Astrocyte (in vitro differentiated cells and primary cell): ENCODE results near the gene TMEM179. TPM values are rescaled to one million over a fixed set of nuclear protein-coding genes. Genes with fewer than 3 reads are reported as not detected.

Experiments used
- DNase-seq: peaks from one replicate; pipeline ENCODE4 v3.0.0-alpha.2; 2010; ENCODE audit warnings: low read depth
- FAIRE-seq: peaks from 2 replicates; lab custom pipeline; 2011; peaks lifted over from hg19 to GRCh38; lab: Jason Lieb, UNC
- H2AFZ ChIP-seq: 2 replicates; pipeline ENCODE4 v1.6.0; 2012; ENCODE audit warnings: low read depth, low read length, inconsistent platforms
- H3K27ac ChIP-seq: 2 replicates; pipeline ENCODE4 v1.5.1; 2011; ENCODE audit warnings: low read depth, low read length, inconsistent platforms
- H3K27me3 ChIP-seq: 2 replicates; pipeline ENCODE4 v1.6.0; 2011; ENCODE audit warnings: low read length, inconsistent platforms; ENCODE audit not compliant: insufficient read depth
- H3K36me3 ChIP-seq: 2 replicates; pipeline ENCODE4 v1.5.1; 2011; ENCODE audit warnings: low read length, inconsistent platforms; ENCODE audit not compliant: insufficient read depth
- H3K4me1 ChIP-seq: 2 replicates; pipeline ENCODE4 v1.5.1; 2011; ENCODE audit warnings: low read length, inconsistent platforms; ENCODE audit not compliant: insufficient read depth
- H3K4me2 ChIP-seq: 2 replicates; pipeline ENCODE4 v1.6.0; 2012; ENCODE audit warnings: low read length, inconsistent platforms
- H3K4me3 ChIP-seq: 2 replicates; pipeline ENCODE4 v1.5.1; 2011; ENCODE audit warnings: low read depth, mild to moderate bottlenecking, low read length, inconsistent platforms; ENCODE audit not compliant: insufficient read depth
- H3K79me2 ChIP-seq: 2 replicates; pipeline ENCODE4 v1.6.0; 2012; ENCODE audit warnings: mild to moderate bottlenecking, low read length, inconsistent platforms; ENCODE audit not compliant: insufficient read depth
- H3K9ac ChIP-seq: 2 replicates; pipeline ENCODE4 v1.6.0; 2012; ENCODE audit warnings: mild to moderate bottlenecking, low read length, inconsistent platforms
- H3K9me3 ChIP-seq: 2 replicates; pipeline ENCODE4 v1.5.1; 2012; ENCODE audit warnings: low read depth, mild to moderate bottlenecking, low read length, inconsistent platforms; ENCODE audit not compliant: insufficient read depth
- H4K20me1 ChIP-seq: 2 replicates; pipeline ENCODE4 v1.6.0; 2012; ENCODE audit warnings: low read length, inconsistent platforms; ENCODE audit not compliant: insufficient read depth
- H3K27ac Mint-ChIP-seq: one replicate; pipeline ENCODE4 v1.8.0; 2021; ENCODE audit warnings: mild to moderate bottlenecking, mixed read lengths; ENCODE audit not compliant: unreplicated experiment
- H3K27me3 Mint-ChIP-seq: one replicate; pipeline ENCODE4 v1.8.0; 2021; ENCODE audit warnings: low read depth, mixed read lengths; ENCODE audit not compliant: unreplicated experiment
- H3K36me3 Mint-ChIP-seq: one replicate; pipeline ENCODE4 v1.8.0; 2021; ENCODE audit warnings: low read depth, mixed read lengths; ENCODE audit not compliant: unreplicated experiment
- H3K4me1 Mint-ChIP-seq: one replicate; pipeline ENCODE4 v1.8.0; 2021; ENCODE audit warnings: low read depth, mixed read lengths; ENCODE audit not compliant: unreplicated experiment
- H3K4me3 Mint-ChIP-seq: one replicate; pipeline ENCODE4 v1.8.0; 2021; ENCODE audit warnings: mild to moderate bottlenecking, moderate library complexity, mixed read lengths; ENCODE audit not compliant: unreplicated experiment
- H3K9me3 Mint-ChIP-seq: one replicate; pipeline ENCODE4 v1.8.0; 2021; ENCODE audit warnings: mild to moderate bottlenecking, mixed read lengths; ENCODE audit not compliant: unreplicated experiment
- CTCF ChIP-seq: IDR thresholded peaks from 2 replicates; pipeline ENCODE4 v1.5.1; 2011; ENCODE audit warnings: low read depth, mild to moderate bottlenecking, inconsistent platforms, low read length, moderate library complexity; ENCODE audit not compliant: insufficient read depth
- EZH2 ChIP-seq: IDR thresholded peaks from 2 replicates; pipeline ENCODE4 v1.6.1; 2012; ENCODE audit warnings: mild to moderate bottlenecking, low read length, inconsistent platforms; ENCODE audit not compliant: insufficient read depth
- total RNA-seq: library from RNA; stranded (reverse); gene quantifications from 2 replicates; pipeline ENCODE4 v1.2.1, GENCODE V29; 2021

The TMEM179 gene
- total RNA-seq, 1 donor from 2014 or later = 0.82 TPM

- Histone ChIP-seq H3K4me1 (no peaks in the 10 kb centered on the region), H3K9me3 (no peaks in the 10 kb centered on the region), H3K4me3 (no peak overlapping the region), H4K20me1 (no peaks in the 10 kb centered on the region), H3K36me3 (no peaks in the 10 kb centered on the region), H3K9ac (no peak overlapping the region), H3K4me2 (no peak overlapping the region), H3K27ac (no peak overlapping the region), H3K79me2 (no peaks in the 10 kb centered on the region), H2AFZ (no peak overlapping the region), H3K27me3 (no peaks in the 10 kb centered on the region)
- Mint-ChIP-seq H3K27ac (no peak overlapping the region), H3K36me3 (no peaks in the 10 kb centered on the region), H3K9me3 (no peaks in the 10 kb centered on the region), H3K27me3 (peaks cover 18% of the 10 kb centered on the region), H3K4me1 (no peaks in the 10 kb centered on the region), H3K4me3 (no peak overlapping the region)
- DNase-seq (no peak), FAIRE-seq (no peak)
- TF ChIP-seq EZH2 (no peak), CTCF (no peak)
These were observed 18.4 kb downstream of the TMEM179 start for GRCh38 chr14:104585966-104586697.

GRCh38 chr14:104584557-104584956 lies 20.0 kb downstream of the TMEM179 start:
- FAIRE-seq (no peak), DNase-seq (no peak)
- Mint-ChIP-seq H3K4me3 (no peak overlapping the region), H3K36me3 (no peaks in the 10 kb centered on the region), H3K4me1 (no peaks in the 10 kb centered on the region), H3K27ac (no peak overlapping the region), H3K27me3 (peaks cover 16% of the 10 kb centered on the region), H3K9me3 (no peaks in the 10 kb centered on the region)
- Histone ChIP-seq H3K36me3 (no peaks in the 10 kb centered on the region), H3K27ac (no peak overlapping the region), H3K9ac (no peak overlapping the region), H2AFZ (no peak overlapping the region), H4K20me1 (no peaks in the 10 kb centered on the region), H3K9me3 (no peaks in the 10 kb centered on the region), H3K4me1 (no peaks in the 10 kb centered on the region), H3K27me3 (no peaks in the 10 kb centered on the region), H3K79me2 (no peaks in the 10 kb centered on the region), H3K4me3 (no peak overlapping the region), H3K4me2 (no peak overlapping the region)
- TF ChIP-seq CTCF (no peak), EZH2 (no peak)
